ENCODE data around the gene BEAN1. TPM values are rescaled to one million over a fixed set of nuclear protein-coding genes. Genes with fewer than 3 reads are reported as not detected.
"Not testable (repeated sequence)": the region's sequence is repeated elsewhere in the genome, so short reads cannot be mapped to it uniquely, and the experiment has no call there.

Gene BEAN1
- total RNA-seq, 2 donors from 2014 or later = 1.2 to 1.6 TPM

GRCh38 chr16:66458853-66459252 is 31.8 kb downstream of the BEAN1 start:
- intact Hi-C loops (cut with DNase I) = no loop called here
- DNase-seq = no peak
- ATAC-seq = no peak

GRCh38 chr16:66459878-66460277 is 32.8 kb downstream of the BEAN1 start:
- ATAC-seq = no peak
- no peak for DNase-seq

GRCh38 chr16:66460703-66461102 is 33.6 kb downstream of the BEAN1 start:
- no peak for DNase-seq
- intact Hi-C loops (cut with DNase I) = no loop called here
- no peak for ATAC-seq

More at GRCh38 chr16:66459878-66460277, 32.8 kb downstream of the BEAN1 start:
- intact Hi-C loops (cut with DNase I) = no loop called here

GRCh38 chr16:66462912-66463311 is 35.8 kb downstream of the BEAN1 start:
- no peak for ATAC-seq
- DNase-seq = no peak
- intact Hi-C loops (cut with DNase I) = no loop called here

DNA sequence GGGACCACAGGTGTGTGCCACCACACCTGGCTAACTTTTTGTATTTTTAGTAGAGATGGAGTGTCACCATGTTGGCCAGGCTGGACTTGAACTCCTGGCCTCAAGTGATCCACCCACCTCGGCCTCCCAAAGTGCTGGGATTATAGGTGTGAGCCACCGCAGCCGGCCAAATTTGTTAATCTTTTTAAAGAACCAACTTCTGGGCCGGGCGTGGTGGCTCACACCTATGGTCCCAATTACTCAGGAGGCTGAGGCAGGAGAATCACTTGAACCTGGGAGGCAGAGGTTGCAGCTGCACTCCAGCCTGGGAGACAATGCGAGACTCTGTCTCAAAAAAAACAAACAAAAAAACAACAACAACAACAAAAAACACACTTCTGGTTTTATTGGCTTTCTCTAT is 38.9 kb downstream of the BEAN1 start:
- intact Hi-C loops (cut with DNase I); DNase-seq; ATAC-seq: not testable (repeated sequence)

DNA sequence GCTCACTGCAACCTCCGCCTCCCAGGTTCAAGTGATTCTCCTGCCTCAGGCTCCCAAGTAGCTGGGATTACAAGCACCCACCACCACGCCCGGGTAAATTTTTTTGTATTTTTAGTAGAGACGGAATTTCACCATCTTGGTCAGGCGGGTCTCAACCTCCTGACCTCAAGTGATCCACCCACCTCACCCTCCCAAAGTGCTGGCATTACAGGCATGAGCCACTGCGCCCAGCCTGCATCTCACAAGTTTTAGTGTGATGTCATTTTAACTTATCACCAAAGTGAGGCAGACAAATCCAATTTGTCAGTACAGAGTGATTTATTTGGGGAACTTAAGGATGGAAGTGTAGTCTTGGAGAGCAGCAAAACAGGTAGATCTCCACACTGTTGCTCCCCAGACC is 39.5 kb downstream of the BEAN1 start:
- intact Hi-C loops (cut with DNase I) = not testable (repeated sequence)

DNA sequence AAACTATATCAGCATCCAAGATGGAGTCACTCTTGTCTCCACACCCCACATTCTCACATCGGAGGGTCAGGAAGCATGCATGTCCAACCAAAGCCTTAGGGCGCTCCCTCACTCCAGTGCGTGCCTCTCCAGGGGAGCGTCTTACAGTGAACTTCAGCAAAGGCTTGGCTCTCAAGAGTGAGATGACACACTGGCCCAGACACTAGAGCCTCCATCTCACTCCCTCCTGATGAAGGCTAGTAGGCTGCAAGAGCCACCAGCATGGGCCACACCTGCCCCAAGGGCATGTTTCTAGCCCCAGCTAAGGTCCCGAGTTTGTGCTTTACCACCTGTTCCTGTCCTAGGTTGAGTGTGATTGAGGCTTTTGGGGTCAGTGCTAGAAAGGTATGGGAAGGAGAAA is 40.5 kb downstream of the BEAN1 start:
- ATAC-seq (peak in 1 of 2 donors; percentile 23), DNase-seq (no peak)
- intact Hi-C loops (cut with DNase I) = no loop called here

More for the DNA sequence above, 39.5 kb downstream of the BEAN1 start:
- DNase-seq, ATAC-seq: not testable (repeated sequence)

- intact Hi-C loops (cut with DNase I) = no loop called here
- ATAC-seq (no peak), DNase-seq (no peak)
These were observed 41.3 kb downstream of the BEAN1 start for GRCh38 chr16:66468321-66468965.

DNA sequence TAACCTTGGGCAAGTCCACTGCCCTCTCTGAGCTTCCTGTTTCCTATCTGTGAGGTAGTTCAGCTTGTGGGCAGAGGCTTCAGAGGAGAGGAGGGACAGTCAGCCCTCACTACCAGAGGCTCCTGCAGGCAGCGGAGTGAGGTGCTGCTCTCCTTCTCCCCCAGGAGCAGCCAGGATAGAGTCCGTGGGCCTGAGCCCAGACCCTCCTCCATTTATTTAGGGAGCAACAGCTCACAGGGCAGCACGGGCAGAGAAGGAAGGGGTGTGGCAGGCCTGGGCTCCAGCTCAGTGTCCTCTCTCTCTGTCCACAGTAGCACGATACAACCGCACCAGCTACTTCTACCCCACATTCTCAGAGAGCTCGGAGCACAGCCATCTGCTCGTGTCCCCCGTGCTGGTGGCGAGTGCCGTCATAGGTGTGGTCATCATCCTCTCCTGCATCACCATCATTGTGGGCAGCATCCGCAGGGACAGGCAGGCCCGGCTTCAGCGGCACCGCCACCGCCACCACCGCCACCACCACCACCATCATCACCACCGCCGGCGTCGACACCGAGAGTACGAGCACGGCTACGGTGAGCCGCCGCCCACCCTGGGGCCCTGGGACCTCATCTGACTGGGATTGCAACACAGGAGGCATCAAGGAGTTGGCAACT is 42.3 kb downstream of the BEAN1 start:
- intact Hi-C loops (cut with DNase I) = no loop called here
- DNase-seq = no peak
- ATAC-seq = no peak

- ATAC-seq (no peak), DNase-seq (no peak)
- intact Hi-C loops (cut with DNase I) = no loop called here
These were observed 43.0 kb downstream of the BEAN1 start for GRCh38 chr16:66469947-66470546.

DNA sequence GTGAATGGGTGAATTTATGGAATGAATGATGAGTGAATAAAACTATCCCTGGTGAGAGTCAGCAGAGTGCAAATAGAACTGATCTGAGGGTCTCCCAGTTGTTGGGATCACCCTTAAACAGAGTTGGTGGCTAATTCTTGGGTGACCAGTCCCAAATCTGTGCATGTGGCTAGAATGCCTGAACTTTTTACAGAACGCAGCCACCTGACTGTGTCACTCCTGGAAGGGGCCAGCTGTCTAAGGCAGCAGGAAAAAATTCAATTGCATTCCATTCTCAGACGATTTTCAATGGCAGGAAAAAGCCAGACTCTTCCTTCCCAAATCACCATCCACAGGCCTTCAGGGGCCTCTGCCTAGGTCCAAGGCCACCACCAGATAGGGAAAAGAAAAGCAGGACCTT is 43.5 kb downstream of the BEAN1 start:
- ATAC-seq (no peak), DNase-seq (no peak)
- intact Hi-C loops (cut with DNase I) = no loop called here

DNA sequence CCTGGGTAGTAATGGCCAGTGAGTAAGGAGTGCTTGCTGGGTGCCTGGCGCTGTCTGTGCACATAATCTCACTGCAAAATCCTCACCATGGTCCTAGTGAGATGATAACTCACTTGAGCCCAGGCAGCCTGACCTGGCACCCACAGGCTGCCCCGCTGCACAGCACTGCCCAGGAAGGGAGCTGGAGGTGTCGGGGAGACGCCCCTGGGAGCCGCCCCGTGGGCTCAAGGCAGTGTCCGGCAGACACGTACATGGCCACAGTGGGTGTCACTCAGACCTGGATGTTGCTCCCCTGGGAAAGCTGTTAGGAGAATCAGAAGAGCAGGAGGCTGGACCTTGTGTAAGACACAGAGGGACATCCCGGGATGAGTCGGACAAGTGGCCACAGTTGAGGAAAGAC is 44.2 kb downstream of the BEAN1 start:
- DNase-seq (no peak), ATAC-seq (no peak)
- intact Hi-C loops (cut with DNase I) = no loop called here

- DNase-seq = no peak
- intact Hi-C loops (cut with DNase I) = no loop called here
- no peak for ATAC-seq
These were observed 44.8 kb downstream of the BEAN1 start for GRCh38 chr16:66471716-66472393.

GRCh38 chr16:66473051-66473571 is 46.0 kb downstream of the BEAN1 start:
- intact Hi-C loops (cut with DNase I) = no loop called here
- no peak for ATAC-seq
- DNase-seq = no peak

GRCh38 chr16:66473654-66474519 is 46.8 kb downstream of the BEAN1 start:
- DNase-seq (no peak), ATAC-seq (no peak)
- intact Hi-C loops (cut with DNase I) = no loop called here

DNA sequence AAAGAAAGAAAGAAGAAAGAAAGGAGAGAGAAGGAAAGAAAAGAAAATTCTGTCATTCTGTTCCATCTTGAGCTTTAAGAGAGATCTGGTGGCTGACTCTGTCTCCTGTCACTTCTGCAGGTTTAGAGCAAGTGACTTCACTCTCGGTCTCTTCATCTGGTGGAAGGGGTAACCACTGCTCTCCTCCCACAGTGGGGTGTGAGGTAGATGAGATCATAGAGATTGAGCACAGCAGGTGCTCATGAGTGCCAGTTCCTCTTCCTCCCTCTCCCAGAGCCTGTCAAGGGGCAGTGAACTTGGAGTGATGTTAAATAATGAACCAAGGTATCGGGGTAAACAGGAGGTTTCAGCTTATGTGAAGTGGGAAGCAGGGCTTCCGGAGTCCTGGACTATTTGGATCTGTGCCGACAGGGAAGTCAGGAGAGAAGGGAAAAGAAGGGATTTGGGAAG is 47.7 kb downstream of the BEAN1 start:
- DNase-seq (no peak), ATAC-seq (no peak)
- intact Hi-C loops (cut with DNase I) = no loop called here

GRCh38 chr16:66475232-66475631 is 48.1 kb downstream of the BEAN1 start:
- no peak for DNase-seq
- no peak for ATAC-seq
- intact Hi-C loops (cut with DNase I) = no loop called here

- ATAC-seq (no peak), DNase-seq (no peak)
- intact Hi-C loops (cut with DNase I) = no loop called here
These were observed 49.4 kb downstream of the BEAN1 start for GRCh38 chr16:66476328-66477027.
